Panc1 (cell line): ENCODE measurements around the gene MRPL54. TPM values are rescaled to one million over a fixed set of nuclear protein-coding genes. Genes with fewer than 3 reads are reported as not detected.

Experiments
- ATAC-seq: fragments of 200-7000 bp; cut with Tn5 transposase; 2 replicates; pipeline ENCODE4 v1.9.1; 2020; ENCODE audit warnings: mild to moderate bottlenecking, moderate library complexity
- BruUV-seq: library from RNA; stranded (reverse); fragments of 400-500 nt; replicated peaks from 2 replicates; lab custom pipeline; 2021; lab: Mats Ljungman, UMichigan
- CTCF ChIA-PET: fragments of 300-600 bp; sonication (Branson Sonifier 250); formaldehyde crosslinking; loops from one replicate; lab custom pipeline; 2022; ENCODE audit warnings: antibody characterized with exemption; lab: Charles Lee
- POLR2A ChIA-PET: fragments of 300-600 bp; sonication (Branson Sonifier 250); formaldehyde crosslinking; loops from one replicate; lab custom pipeline; 2022; ENCODE audit warnings: antibody characterized with exemption; lab: Charles Lee
- DNase-seq: peaks from one replicate; pipeline ENCODE4 v3.0.0-alpha.2; 2010; ENCODE audit warnings: low read depth, low spot score
- H3K27ac ChIP-seq: 2 replicates; pipeline ENCODE4 v1.5.1; 2011; ENCODE audit warnings: mild to moderate bottlenecking, low read length, inconsistent platforms
- H3K27me3 ChIP-seq: fragments of 200-500 bp; sonication (Bioruptor generic); 2 replicates; pipeline ENCODE4 v1.6.0; 2014; ENCODE audit warnings: low read length, inconsistent platforms; ENCODE audit not compliant: control insufficient read depth, insufficient read depth
- H3K36me3 ChIP-seq: fragments of 200-500 bp; sonication (Bioruptor generic); 2 replicates; pipeline ENCODE4 v1.5.1; 2014; ENCODE audit warnings: inconsistent platforms, mild to moderate bottlenecking, low read length, moderate library complexity; ENCODE audit not compliant: control insufficient read depth, insufficient read depth
- H3K4me1 ChIP-seq: 2 replicates; pipeline ENCODE4 v1.5.1; 2011; ENCODE audit warnings: inconsistent platforms, mild to moderate bottlenecking, low read length, moderate library complexity; ENCODE audit not compliant: control insufficient read depth, insufficient read depth
- H3K4me3 ChIP-seq, 2 experiments: 2 replicates each; pipeline ENCODE4 v1.5.1; 2011 to 2012; ENCODE audit warnings: low read depth in 2 of 2, low read length in 2 of 2, mild to moderate bottlenecking in 2 of 2, inconsistent platforms in 1 of 2, moderate library complexity in 1 of 2
- H3K9me3 ChIP-seq: fragments of 200-500 bp; sonication (Bioruptor generic); 2 replicates; pipeline ENCODE4 v1.5.1; 2014; ENCODE audit warnings: low read depth, mild to moderate bottlenecking, inconsistent platforms, low read length, moderate library complexity; ENCODE audit not compliant: control insufficient read depth, insufficient read depth
- CTCF ChIP-seq: fragments of 450-650 bp; IDR thresholded peaks from 2 replicates; pipeline ENCODE4 v1.5.1; 2017; ENCODE audit warnings: mild to moderate bottlenecking
- POLR2AphosphoS5 ChIP-seq: IDR thresholded peaks from 2 replicates; pipeline ENCODE4 v1.6.1; 2012; ENCODE audit warnings: mild to moderate bottlenecking, low read depth, low read length, moderate library complexity
- REST ChIP-seq, 2 experiments: IDR thresholded peaks; 2 replicates each; pipeline ENCODE4 v1.6.1; 2011 to 2012; ENCODE audit warnings: low read depth in 2 of 2, control low read depth in 1 of 2, low read length in 1 of 2, mild to moderate bottlenecking in 1 of 2, moderate library complexity in 1 of 2; ENCODE audit not compliant: insufficient read depth in 1 of 2
- SIN3A ChIP-seq: IDR thresholded peaks from 2 replicates; pipeline ENCODE4 v1.6.1; 2012; ENCODE audit warnings: low read depth, mild to moderate bottlenecking, low read length, moderate library complexity, borderline replicate concordance; ENCODE audit not compliant: insufficient read depth
- TCF7L2 ChIP-seq: IDR thresholded peaks from 2 replicates; pipeline ENCODE4 v1.6.1; 2011; ENCODE audit warnings: mild to moderate bottlenecking, low read depth, low read length, inconsistent platforms
- in situ Hi-C: cut with HindIII; loops from 2 replicates; pipeline ENCODE4 v1.10.0; 2016; ENCODE audit warnings: low sequenced_read_pairs, low pct_unique_long_range_greater_than_20kb
- intact Hi-C: fragments of 100-400 bp; cut with micrococcal nuclease; formaldehyde crosslinking; loops from one replicate; pipeline ENCODE4 v1.10.0; 2022; ENCODE audit not compliant: unreplicated experiment
- total RNA-seq: library from RNA; stranded (reverse); gene quantifications from one replicate; pipeline ENCODE4 v1.2.1, GENCODE V29; 2021; ENCODE audit not compliant: unreplicated experiment

Gene MRPL54
- total RNA-seq, 1 experiment from 2014 or later, result 42.8 TPM

- intact Hi-C loops, result no loop called here
- ATAC-seq (no peak), DNase-seq (no peak)
- in situ Hi-C loops, result no loop called here
- H3K27me3 ChIP-seq, result no peaks in the 10 kb centered on the region
- no peak for TF ChIP-seq POLR2AphosphoS5
- no peak for TF ChIP-seq CTCF
- no peak for TF ChIP-seq SIN3A
- no peak for TF ChIP-seq TCF7L2
- no peak for TF ChIP-seq REST (IDR thresholded peaks at IDR 0.05; ENCODE audit: insufficient read depth in 1 of 2, low read depth in 2 of 2, low read length in 1 of 2)
- BruUV-seq, result no TSS peak
- H3K36me3 ChIP-seq, result no peaks in the 10 kb centered on the region
- peaks cover 8% of the 10 kb centered on the region for H3K4me1 ChIP-seq
- ChIA-PET POLR2A (no interaction called here), CTCF (no interaction called here)
- no peak overlapping the region for H3K4me3 ChIP-seq
- no peaks in the 10 kb centered on the region for H3K9me3 ChIP-seq
- no peak overlapping the region for H3K27ac ChIP-seq
Observed at GRCh38 chr19:3719868-3720267, 42.6 kb upstream of the MRPL54 start.

GRCh38 chr19:3720349-3720917, 42.0 kb upstream of the MRPL54 start:
- Histone ChIP-seq H3K27ac (no peak overlapping the region), H3K4me1 (peaks cover 8% of the 10 kb centered on the region), H3K4me3 (no peak overlapping the region), H3K9me3 (no peaks in the 10 kb centered on the region), H3K36me3 (no peaks in the 10 kb centered on the region), H3K27me3 (no peaks in the 10 kb centered on the region)
- TF ChIP-seq CTCF (no peak), REST (IDR thresholded peaks at IDR 0.05; ENCODE audit: insufficient read depth in 1 of 2, low read depth in 2 of 2, low read length in 1 of 2) (no peak), TCF7L2 (no peak), SIN3A (no peak), POLR2AphosphoS5 (no peak)
- intact Hi-C loops, result no loop called here
- ChIA-PET CTCF (no interaction called here), POLR2A (no interaction called here)
- BruUV-seq, result no TSS peak
- no peak for ATAC-seq
- DNase-seq, result no peak
- in situ Hi-C loops, result no loop called here
